Upper lobe of left lung (tissue), 6 donors: Measurements from ENCODE around the gene PLBD2. TPM values are rescaled to one million over a fixed set of nuclear protein-coding genes. Genes with fewer than 3 reads are reported as not detected.

Source experiments
- ATAC-seq, 2 donors: fragments of 200-7000 bp; cut with Tn5 transposase; one replicate each; pipeline ENCODE4 v1.9.1; 2022; ENCODE audit warnings: mild to moderate bottlenecking in 2 of 2, moderate library complexity in 2 of 2; ENCODE audit not compliant: low FRiP score in 2 of 2
- DNase-seq, 2 donors: peaks; one replicate each; pipeline ENCODE4 v3.0.0-alpha.2; 2019 to 2020
- H3K27ac ChIP-seq, 4 donors: fragments of 200-600 bp; sonication (generic); one replicate each; pipeline ENCODE4 v1.5.1; 2016 to 2019
- H3K27me3 ChIP-seq, 4 donors: fragments of 200-600 bp; sonication (generic); one replicate each; pipeline ENCODE4 v1.5.1; 2017 to 2019
- H3K36me3 ChIP-seq, 4 donors: fragments of 200-600 bp; sonication (generic); one replicate each; pipeline ENCODE4 v1.5.1; 2016 to 2019
- H3K4me1 ChIP-seq, 4 donors: fragments of 200-600 bp; sonication (generic); one replicate each; pipeline ENCODE4 v1.5.1; 2018 to 2019
- H3K4me3 ChIP-seq, 4 donors: fragments of 200-600 bp; sonication (generic); one replicate each; pipeline ENCODE4 v1.5.1; 2017 to 2019; ENCODE audit warnings: mild to moderate bottlenecking in 2 of 4, moderate library complexity in 1 of 4
- H3K9me3 ChIP-seq, 4 donors: fragments of 200-600 bp; sonication (generic); one replicate each; pipeline ENCODE4 v1.5.1; 2018 to 2019
- EP300 ChIP-seq, 4 donors: sonication (generic); formaldehyde crosslinking; IDR thresholded peaks; one replicate each; pipeline ENCODE4 v1.5.1; 2017; ENCODE audit warnings: antibody characterized with exemption in 4 of 4, control low read depth in 2 of 4
- POLR2A ChIP-seq, 4 donors: fragments of 450-650 bp; IDR thresholded peaks; one replicate each; pipeline ENCODE4 v1.5.1; 2016 to 2017; ENCODE audit warnings: antibody characterized with exemption in 4 of 4, mild to moderate bottlenecking in 2 of 4
- POLR2AphosphoS5 ChIP-seq, 2 donors: sonication (generic); formaldehyde crosslinking; IDR thresholded peaks; one replicate each; pipeline ENCODE4 v1.5.1; 2017; ENCODE audit warnings: antibody characterized with exemption in 2 of 2
- WGBS, 2 donors: methylation state at CpG; one replicate each; pipeline ENCODE4 v1.1.5; 2017 to 2018; 5-methylcytosine and 5-hydroxymethylcytosine counted together
- total RNA-seq, 6 donors: library from RNA; depleted of rRNA in 4 of 6; stranded (reverse); fragments of >200 nt in 4 of 6; gene quantifications; one replicate each; pipeline versions ENCODE4 v1.1.0 to v1.2.1, GENCODE V29; 2016 to 2021
- TF ChIP-seq, protein P1 (sequence below), 6 experiments: fragments of 450-650 bp in 4 of 6; fragments of 200-600 bp in 2 of 6; sonication (generic) in 2 of 6; IDR thresholded peaks; one replicate each; pipeline ENCODE4 v1.5.1; 2016 to 2019; ENCODE audit warnings: antibody characterized with exemption in 6 of 6
- donor health status: DM: no; HTN: no; CAD: no; lungs with moderate emphysema.
- donor health status: DM: no; HTN: yes; CAD: no; lungs with severe emphysema.

The PLBD2 gene
- total RNA-seq, 6 donors from 2014 or later: 19.5 to 60.0 (median 46.4) TPM

GRCh38 chr12:113401066-113402000 lies 42.9 kb downstream of the PLBD2 start:
- H3K27ac ChIP-seq: no peak overlapping the region
- 70 to 71% methylated on average over 6 to 13 of the region's 13 CpGs for WGBS, 2 donors
- no peak for ATAC-seq
- no peaks in the 10 kb centered on the region for H3K36me3 ChIP-seq
- TF ChIP-seq EP300 (IDR thresholded peaks at IDR 0.05): no peak
- no peak for TF ChIP-seq POLR2A (IDR thresholded peaks at IDR 0.05)
- TF ChIP-seq, protein P1, sequence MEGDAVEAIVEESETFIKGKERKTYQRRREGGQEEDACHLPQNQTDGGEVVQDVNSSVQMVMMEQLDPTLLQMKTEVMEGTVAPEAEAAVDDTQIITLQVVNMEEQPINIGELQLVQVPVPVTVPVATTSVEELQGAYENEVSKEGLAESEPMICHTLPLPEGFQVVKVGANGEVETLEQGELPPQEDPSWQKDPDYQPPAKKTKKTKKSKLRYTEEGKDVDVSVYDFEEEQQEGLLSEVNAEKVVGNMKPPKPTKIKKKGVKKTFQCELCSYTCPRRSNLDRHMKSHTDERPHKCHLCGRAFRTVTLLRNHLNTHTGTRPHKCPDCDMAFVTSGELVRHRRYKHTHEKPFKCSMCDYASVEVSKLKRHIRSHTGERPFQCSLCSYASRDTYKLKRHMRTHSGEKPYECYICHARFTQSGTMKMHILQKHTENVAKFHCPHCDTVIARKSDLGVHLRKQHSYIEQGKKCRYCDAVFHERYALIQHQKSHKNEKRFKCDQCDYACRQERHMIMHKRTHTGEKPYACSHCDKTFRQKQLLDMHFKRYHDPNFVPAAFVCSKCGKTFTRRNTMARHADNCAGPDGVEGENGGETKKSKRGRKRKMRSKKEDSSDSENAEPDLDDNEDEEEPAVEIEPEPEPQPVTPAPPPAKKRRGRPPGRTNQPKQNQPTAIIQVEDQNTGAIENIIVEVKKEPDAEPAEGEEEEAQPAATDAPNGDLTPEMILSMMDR (IDR thresholded peaks at IDR 0.05): no peak
- TF ChIP-seq POLR2AphosphoS5 (IDR thresholded peaks at IDR 0.05): no peak
- no peaks in the 10 kb centered on the region for H3K27me3 ChIP-seq
- no peak for DNase-seq
- H3K9me3 ChIP-seq: no peaks in the 10 kb centered on the region
- H3K4me3 ChIP-seq: no peak overlapping the region
- peaks cover 0 to 8% (median 4%) of the 10 kb centered on the region in 4 donors for H3K4me1 ChIP-seq

DNA sequence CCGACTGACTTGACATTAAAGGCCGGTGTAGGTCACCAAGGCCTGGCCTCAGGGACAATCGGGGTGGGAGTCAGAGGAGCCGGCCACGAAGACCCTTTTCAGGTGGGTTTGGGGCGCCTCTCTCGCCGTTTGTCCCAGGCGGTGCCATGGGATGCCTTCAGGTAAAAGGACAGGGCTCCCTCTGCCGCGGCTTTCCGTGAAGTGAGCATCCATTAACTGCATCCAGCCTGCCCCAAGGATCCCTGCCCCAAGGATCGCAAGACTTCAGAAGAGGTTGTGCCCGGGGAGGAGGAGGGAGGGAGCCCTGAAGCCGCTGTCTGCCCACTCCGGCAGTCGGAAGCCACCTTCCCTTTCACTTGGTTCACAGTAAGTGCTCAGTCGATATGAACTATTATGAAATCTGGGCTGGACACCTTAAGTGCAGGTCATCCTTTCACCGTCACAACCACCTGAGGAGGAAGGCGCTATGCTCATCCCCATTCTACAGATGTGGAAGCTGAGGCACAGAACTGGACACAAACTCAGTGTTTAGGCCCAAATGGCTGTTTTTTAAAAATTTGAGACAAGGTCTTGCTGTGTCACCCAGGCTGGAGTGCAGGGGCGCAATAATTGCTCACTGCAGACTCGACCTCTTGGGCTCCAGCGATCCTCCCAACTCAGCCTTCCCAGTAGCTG lies 44.3 kb downstream of the PLBD2 start:
- DNase-seq: no peak
- H3K27me3 ChIP-seq: no peaks in the 10 kb centered on the region
- no peak overlapping the region for H3K27ac ChIP-seq
- H3K36me3 ChIP-seq: no peaks in the 10 kb centered on the region
- H3K4me1 ChIP-seq: peaks cover 0 to 8% (median 4%) of the 10 kb centered on the region in 4 donors
- no peak for ATAC-seq
- H3K9me3 ChIP-seq: no peaks in the 10 kb centered on the region
- WGBS, 2 donors: 92 to 93% methylated on average over 10 to 23 of the region's 23 CpGs
- TF ChIP-seq POLR2A (IDR thresholded peaks at IDR 0.05) (no peak), EP300 (IDR thresholded peaks at IDR 0.05) (no peak)
- H3K4me3 ChIP-seq: no peak overlapping the region

GRCh38 chr12:113403435-113404415 lies 45.3 kb downstream of the PLBD2 start, which contains the start of gene SDS:
TSS of gene SDS (minus strand) at chr12:113403887. CDS start at chr12:113399708, 4,179 bp downstream.
- Histone ChIP-seq H3K4me1 (peaks cover 0 to 8% (median 4%) of the 10 kb centered on the region in 4 donors), H3K9me3 (no peaks in the 10 kb centered on the region), H3K36me3 (no peaks in the 10 kb centered on the region), H3K4me3 (peak within 1 kb of the TSS in 1 of 4 donors; percentile 17), H3K27me3 (no peaks in the 10 kb centered on the region), H3K27ac (peak within 1 kb of the TSS in 2 of 4 donors; percentile 26 to 54)
- peak in 1 of 2 donors; percentile 49 for DNase-seq
- ATAC-seq: peak in 1 of 2 donors; percentile 72
- WGBS, 2 donors: 25 to 31% methylated on average over 9 to 14 of the region's 14 CpGs
- TF ChIP-seq, protein P1 (IDR thresholded peaks at IDR 0.05): no peak
- peak in 1 of 4 donors; percentile 49 for TF ChIP-seq POLR2A (IDR thresholded peaks at IDR 0.05)
- TF ChIP-seq POLR2AphosphoS5 (IDR thresholded peaks at IDR 0.05): no peak
- no peak for TF ChIP-seq EP300 (IDR thresholded peaks at IDR 0.05)

GRCh38 chr12:113405694-113406093 lies 47.3 kb downstream of the PLBD2 start:
- Histone ChIP-seq H3K9me3 (no peaks in the 10 kb centered on the region), H3K36me3 (no peaks in the 10 kb centered on the region), H3K4me3 (no peak overlapping the region), H3K27me3 (no peaks in the 10 kb centered on the region), H3K27ac (no peak overlapping the region), H3K4me1 (peaks cover 0 to 8% (median 4%) of the 10 kb centered on the region in 4 donors)
- no peak for ATAC-seq
- WGBS, 2 donors: 71 to 82% methylated on average over 3 of the region's 3 CpGs
- TF ChIP-seq POLR2AphosphoS5 (IDR thresholded peaks at IDR 0.05) (no peak), POLR2A (IDR thresholded peaks at IDR 0.05) (no peak)
- TF ChIP-seq, protein P1 (IDR thresholded peaks at IDR 0.05): no peak
- peak in 1 of 2 donors; percentile 37 for DNase-seq
